Measurements from ENCODE around the gene SEZ6L. TPM values are rescaled to one million over a fixed set of nuclear protein-coding genes. Genes with fewer than 3 reads are reported as not detected.

Gene SEZ6L
- total RNA-seq, 4 donors from 2014 or later: 0.19 to 0.52 (median 0.22) TPM; not detected in 1

- 6 to 8% methylated on average over 6 to 15 of the region's 15 CpGs for WGBS, 2 donors
Measured at GRCh38 chr22:26168939-26169314, 335 bp upstream of the SEZ6L start.

GRCh38 chr22:26170112-26170492 lies 840 bp downstream of the SEZ6L start:
- no peak for DNase-seq (ENCODE audit: low spot score in 2 of 2)
- WGBS, 2 donors: 0 to 1% methylated on average over 11 of the region's 11 CpGs
- TF ChIP-seq POLR2A (IDR thresholded peaks at IDR 0.05): no peak
- no peak for TF ChIP-seq CTCF (IDR thresholded peaks at IDR 0.05)
- no peak overlapping the region for H3K4me3 ChIP-seq (ENCODE audit: low read depth, poor library complexity, severe bottlenecking)
- intact Hi-C loops (cut with DNase I; ENCODE audit: low total_unique reads): no loop called here

More at GRCh38 chr22:26168939-26169314, 335 bp upstream of the SEZ6L start:
- intact Hi-C loops (cut with DNase I; ENCODE audit: low total_unique reads): no loop called here
- TF ChIP-seq POLR2A (IDR thresholded peaks at IDR 0.05) (no peak), CTCF (IDR thresholded peaks at IDR 0.05) (no peak)
- H3K4me3 ChIP-seq (ENCODE audit: low read depth, poor library complexity, severe bottlenecking): no peak overlapping the region
- no peak for DNase-seq (ENCODE audit: low spot score in 2 of 2)

GRCh38 chr22:26170795-26171580 lies 1.7 kb downstream of the SEZ6L start:
- TF ChIP-seq CTCF (IDR thresholded peaks at IDR 0.05): no peak
- TF ChIP-seq POLR2A (IDR thresholded peaks at IDR 0.05): no peak
- no peak overlapping the region for H3K4me3 ChIP-seq (ENCODE audit: low read depth, poor library complexity, severe bottlenecking)
- WGBS, 2 donors: 14% methylated on average over 13 to 14 of the region's 14 CpGs
- DNase-seq (ENCODE audit: low spot score in 2 of 2): no peak
- intact Hi-C loops (cut with DNase I; ENCODE audit: low total_unique reads): no loop called here

- intact Hi-C loops (cut with DNase I; ENCODE audit: low total_unique reads): no loop called here
- no peak for TF ChIP-seq POLR2A (IDR thresholded peaks at IDR 0.05)
- TF ChIP-seq CTCF (IDR thresholded peaks at IDR 0.05): no peak
- no peak overlapping the region for H3K4me3 ChIP-seq (ENCODE audit: low read depth, poor library complexity, severe bottlenecking)
- DNase-seq (ENCODE audit: low spot score in 2 of 2): no peak
- WGBS, 2 donors: 40 to 41% methylated on average over 5 of the region's 5 CpGs
Measured at GRCh38 chr22:26172389-26172990, 3.2 kb downstream of the SEZ6L start.

GRCh38 chr22:26174280-26174679 lies 5.0 kb downstream of the SEZ6L start:
- intact Hi-C loops (cut with DNase I; ENCODE audit: low total_unique reads): no loop called here
- WGBS, 2 donors: 25 to 28% methylated on average over 12 of the region's 12 CpGs
- TF ChIP-seq POLR2A (IDR thresholded peaks at IDR 0.05): no peak
- TF ChIP-seq CTCF (IDR thresholded peaks at IDR 0.05): no peak
- H3K4me3 ChIP-seq (ENCODE audit: low read depth, poor library complexity, severe bottlenecking): no peak overlapping the region
- no peak for DNase-seq (ENCODE audit: low spot score in 2 of 2)

Measured in lower leg skin (tissue), 4 donors.